ENCODE data around the gene AS3MT.

DNA sequence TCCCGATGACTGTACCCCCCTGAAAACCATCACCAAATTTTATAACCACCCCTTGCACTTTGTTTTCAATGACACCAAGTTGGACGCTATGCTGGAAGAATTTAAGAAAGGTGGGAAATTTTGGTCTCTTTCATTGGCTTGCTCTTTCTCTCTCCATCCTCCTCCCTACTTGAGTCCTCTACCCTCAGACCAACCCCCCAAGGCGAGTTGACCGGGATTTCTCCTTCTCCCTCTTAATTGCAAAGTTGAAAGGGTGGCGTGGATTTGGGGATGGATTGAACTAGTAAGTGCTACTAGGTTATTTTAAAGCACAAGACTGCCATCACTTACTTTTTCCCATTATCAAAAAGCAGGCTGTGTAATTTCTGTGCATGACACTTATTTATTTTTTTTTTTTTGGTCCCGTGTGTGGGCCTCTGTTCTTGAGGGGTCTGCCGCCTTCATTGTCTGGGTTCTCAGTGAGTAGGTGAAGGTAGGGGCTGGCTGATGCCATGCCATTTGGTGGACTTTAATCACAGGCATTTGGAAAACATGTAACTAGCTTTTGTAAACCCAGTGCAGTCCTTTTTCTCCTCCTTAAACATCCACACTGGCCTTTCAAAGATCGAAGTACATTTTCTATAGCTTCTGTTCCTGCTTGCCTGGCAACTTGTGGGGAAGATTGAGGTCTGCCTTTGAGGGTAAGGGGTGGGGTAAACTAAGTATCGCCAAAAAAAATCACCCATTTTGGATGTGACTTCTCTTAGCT is 50.9 kb downstream of the AS3MT start:
- TF ChIP-seq, protein P1, sequence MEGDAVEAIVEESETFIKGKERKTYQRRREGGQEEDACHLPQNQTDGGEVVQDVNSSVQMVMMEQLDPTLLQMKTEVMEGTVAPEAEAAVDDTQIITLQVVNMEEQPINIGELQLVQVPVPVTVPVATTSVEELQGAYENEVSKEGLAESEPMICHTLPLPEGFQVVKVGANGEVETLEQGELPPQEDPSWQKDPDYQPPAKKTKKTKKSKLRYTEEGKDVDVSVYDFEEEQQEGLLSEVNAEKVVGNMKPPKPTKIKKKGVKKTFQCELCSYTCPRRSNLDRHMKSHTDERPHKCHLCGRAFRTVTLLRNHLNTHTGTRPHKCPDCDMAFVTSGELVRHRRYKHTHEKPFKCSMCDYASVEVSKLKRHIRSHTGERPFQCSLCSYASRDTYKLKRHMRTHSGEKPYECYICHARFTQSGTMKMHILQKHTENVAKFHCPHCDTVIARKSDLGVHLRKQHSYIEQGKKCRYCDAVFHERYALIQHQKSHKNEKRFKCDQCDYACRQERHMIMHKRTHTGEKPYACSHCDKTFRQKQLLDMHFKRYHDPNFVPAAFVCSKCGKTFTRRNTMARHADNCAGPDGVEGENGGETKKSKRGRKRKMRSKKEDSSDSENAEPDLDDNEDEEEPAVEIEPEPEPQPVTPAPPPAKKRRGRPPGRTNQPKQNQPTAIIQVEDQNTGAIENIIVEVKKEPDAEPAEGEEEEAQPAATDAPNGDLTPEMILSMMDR (IDR thresholded peaks at IDR 0.05; ENCODE audit: insufficient read depth, low read depth, low read length): no peak
- TF ChIP-seq EZH2 (IDR thresholded peaks at IDR 0.05; ENCODE audit: insufficient read depth, low read length): no peak

Measured in astrocyte (in vitro differentiated cells and primary cell).